Measurements from ENCODE around the gene CYP1A1. TPM values are rescaled to one million over a fixed set of nuclear protein-coding genes. Genes with fewer than 3 reads are reported as not detected.

The CYP1A1 gene
- total RNA-seq, 1 donor from 2014 or later: 0.48 TPM

Other genes starting within 250 kb of the CYP1A1 start
- 35.6 and 41.2 TPM in 2 replicates for gene ARID3B, start 184.3 kb downstream of the CYP1A1 start, total RNA-seq
- gene CLK3, start 109.7 kb downstream of the CYP1A1 start, total RNA-seq: 119 and 122 TPM in 2 replicates
- gene EDC3, start 29.5 kb downstream of the CYP1A1 start, total RNA-seq: 49.3 and 54.8 TPM in 2 replicates
- gene CYP1A2, start 23.3 kb upstream of the CYP1A1 start, total RNA-seq: not detected in 2 replicates
- 261 and 266 TPM in 2 replicates for gene CSK, start 56.6 kb upstream of the CYP1A1 start, total RNA-seq
- gene LMAN1L, start 87.3 kb upstream of the CYP1A1 start, total RNA-seq: 0.32 TPM in 1 of 2 replicates, not detected in the other
- gene CPLX3, start 101.1 kb upstream of the CYP1A1 start, total RNA-seq: 0.16 TPM in 1 of 2 replicates, not detected in the other
- gene ULK3, start 117.6 kb upstream of the CYP1A1 start, total RNA-seq: 45.5 and 47.7 TPM in 2 replicates
- 85.0 and 90.6 TPM in 2 replicates for gene SCAMP2, start 147.8 kb upstream of the CYP1A1 start, total RNA-seq
- 66.3 and 71.6 TPM in 2 replicates for gene MPI, start 164.5 kb upstream of the CYP1A1 start, total RNA-seq
- 82.1 and 95.2 TPM in 2 replicates for gene FAM219B, start 181.3 kb upstream of the CYP1A1 start, total RNA-seq
- gene COX5A, start 212.5 kb upstream of the CYP1A1 start, total RNA-seq: 311 and 333 TPM in 2 replicates
- 13.1 and 14.2 TPM in 2 replicates for gene RPP25, start 231.2 kb upstream of the CYP1A1 start, total RNA-seq

Measured in activated T-helper 2 cell treated with anti-CD3 and anti-CD28 coated beads, Interferon-gamma antibody, Interleukin-2, Interleukin-4, amounts not matched to agents 10 μg/mL and 5 μg/mL and 100 μg/mL, durations not matched to agents 14 hours and 24 hours and 36 hours (primary cell).